GM23338 (cell line): ENCODE measurements around the gene PCDHA2. TPM values are rescaled to one million over a fixed set of nuclear protein-coding genes. Genes with fewer than 3 reads are reported as not detected.

Source experiments
- ATAC-seq: fragments of 200-7000 bp; cut with Tn5 transposase; 3 replicates; pipeline ENCODE4 v1.9.1; 2020
- DNase-seq: peaks from one replicate; pipeline ENCODE4 v3.0.0-alpha.2; 2015; ENCODE audit warnings: low spot score
- H2AFZ ChIP-seq: fragments of 200-600 bp; sonication (generic); 2 replicates; pipeline ENCODE4 v1.8.0; 2016; ENCODE audit warnings: antibody characterized with exemption, mild to moderate bottlenecking, moderate library complexity
- H3F3A ChIP-seq: fragments of 200-600 bp; sonication (generic); replicated peaks from 2 replicates; pipeline ENCODE4 v1.8.0; 2017; ENCODE audit warnings: antibody characterized with exemption, mixed run types, low read depth
- H3K27ac ChIP-seq: fragments of 200-600 bp; sonication (generic); 2 replicates; pipeline ENCODE4 v1.6.1; 2016; ENCODE audit warnings: low read depth
- H3K27me3 ChIP-seq: fragments of 200-600 bp; sonication (generic); 2 replicates; pipeline ENCODE4 v1.8.0; 2016; ENCODE audit warnings: mild to moderate bottlenecking, mixed run types, moderate library complexity; ENCODE audit not compliant: insufficient read depth
- H3K36me3 ChIP-seq: fragments of 200-600 bp; sonication (generic); 2 replicates; pipeline ENCODE4 v1.8.0; 2016; ENCODE audit warnings: mild to moderate bottlenecking; ENCODE audit not compliant: insufficient read depth
- H3K4me1 ChIP-seq: fragments of 200-600 bp; sonication (generic); 2 replicates; pipeline ENCODE4 v1.8.0; 2016; ENCODE audit warnings: mild to moderate bottlenecking, moderate library complexity; ENCODE audit not compliant: insufficient read depth
- H3K4me2 ChIP-seq: fragments of 200-600 bp; sonication (generic); 2 replicates; pipeline ENCODE4 v1.7.1; 2017; ENCODE audit warnings: mixed run types
- H3K4me3 ChIP-seq: fragments of 200-600 bp; sonication (generic); 2 replicates; pipeline ENCODE4 v1.6.1; 2016; ENCODE audit warnings: mixed run types
- H3K79me2 ChIP-seq: fragments of 200-600 bp; sonication (generic); replicated peaks from 2 replicates; pipeline ENCODE4 v1.8.0; 2017; ENCODE audit warnings: mild to moderate bottlenecking; ENCODE audit not compliant: insufficient read depth
- H3K9me2 ChIP-seq: fragments of 200-600 bp; sonication (generic); 2 replicates; pipeline ENCODE4 v1.8.0; 2017; ENCODE audit not compliant: insufficient read depth
- H4K20me1 ChIP-seq: fragments of 200-600 bp; sonication (generic); replicated peaks from 2 replicates; pipeline ENCODE4 v1.8.0; 2017; ENCODE audit warnings: mild to moderate bottlenecking; ENCODE audit not compliant: insufficient read depth
- H3K27ac Mint-ChIP-seq: 2 replicates; pipeline ENCODE4 v1.8.0; 2020; ENCODE audit warnings: inconsistent platforms, mild to moderate bottlenecking, moderate library complexity, mixed read lengths
- H3K27me3 Mint-ChIP-seq: 3 replicates; pipeline ENCODE4 v1.8.0; 2022; ENCODE audit warnings: low read depth, mild to moderate bottlenecking, moderate library complexity, mixed read lengths, inconsistent platforms; ENCODE audit not compliant: insufficient read depth, poor library complexity
- H3K36me3 Mint-ChIP-seq: 3 replicates; pipeline ENCODE4 v1.8.0; 2021; ENCODE audit warnings: low read depth, mild to moderate bottlenecking, inconsistent platforms, moderate library complexity, mixed read lengths
- H3K4me1 Mint-ChIP-seq: 3 replicates; pipeline ENCODE4 v1.8.0; 2020; ENCODE audit warnings: mild to moderate bottlenecking, inconsistent platforms, mixed read lengths
- H3K4me3 Mint-ChIP-seq: 3 replicates; pipeline ENCODE4 v1.8.0; 2021; ENCODE audit warnings: moderate library complexity, mild to moderate bottlenecking, inconsistent platforms, mixed read lengths
- H3K9me3 Mint-ChIP-seq: 3 replicates; pipeline ENCODE4 v1.8.0; 2020; ENCODE audit warnings: moderate library complexity, mild to moderate bottlenecking, inconsistent platforms, mixed read lengths
- CREB1 ChIP-seq: fragments of 250-450 bp; sonication (Bioruptor Pico); IDR thresholded peaks from 2 replicates; pipeline ENCODE4 v1.5.0; 2020; ENCODE audit warnings: low read depth, mild to moderate bottlenecking, moderate library complexity
- EZH2 ChIP-seq: fragments of 200-600 bp; sonication (generic); IDR thresholded peaks from one replicate; pipeline ENCODE4 v1.8.0; 2017; ENCODE audit warnings: antibody characterized with exemption, mild to moderate bottlenecking, low read depth; ENCODE audit not compliant: unreplicated experiment
- EZH2phosphoT487 ChIP-seq: fragments of 200-600 bp; sonication (generic); IDR thresholded peaks from one replicate; pipeline ENCODE4 v1.8.1; 2018; ENCODE audit warnings: antibody characterized with exemption; ENCODE audit not compliant: unreplicated experiment
- JUNB ChIP-seq: IDR thresholded peaks from one replicate; pipeline ENCODE4 v1.6.1; 2016; ENCODE audit warnings: antibody characterized with exemption; ENCODE audit not compliant: unreplicated experiment
- NANOG ChIP-seq: IDR thresholded peaks from 2 replicates; pipeline ENCODE4 v1.6.1; 2016; ENCODE audit warnings: antibody characterized with exemption, borderline replicate concordance
- POLR2AphosphoS5 ChIP-seq: IDR thresholded peaks from 2 replicates; pipeline ENCODE4 v1.6.1; 2016; ENCODE audit warnings: antibody characterized with exemption, low read depth
- STAT1 ChIP-seq: IDR thresholded peaks from one replicate; pipeline ENCODE4 v1.6.1; 2016; ENCODE audit warnings: antibody characterized with exemption; ENCODE audit not compliant: unreplicated experiment
- ZNF114 ChIP-seq: fragments of 250-450 bp; sonication (Bioruptor Pico); IDR thresholded peaks from 2 replicates; pipeline ENCODE4 v1.5.0; 2020; ENCODE audit warnings: mild to moderate bottlenecking, moderate library complexity
- ZNF331 ChIP-seq: fragments of 250-450 bp; sonication (Bioruptor Pico); IDR thresholded peaks from 2 replicates; pipeline ENCODE4 v1.5.0; 2020; ENCODE audit warnings: low read depth, mild to moderate bottlenecking, moderate library complexity
- polyA plus RNA-seq: library from polyadenylated mRNA; unstranded; fragments of >200 nt; fragmentation: Nextera tagmentation; extraction: Ambion mirVana; gene quantifications from 2 replicates; pipeline ENCODE4 v1.2.1, GENCODE V29; 2016
- total RNA-seq: library from RNA; depleted of rRNA; stranded (reverse); fragments of >200 nt; shearing (Covaris generic); gene quantifications from 2 replicates; pipeline ENCODE4 v1.2.3, GENCODE V29; 2014
- TF ChIP-seq, protein P1 (sequence below): fragments of 250-450 bp; sonication (Bioruptor Pico); IDR thresholded peaks from 2 replicates; pipeline ENCODE4 v1.5.0; 2020; ENCODE audit warnings: mild to moderate bottlenecking, moderate library complexity
- TF ChIP-seq, protein P2 (sequence below), 2 experiments: fragments of 200-600 bp in 1 of 2; sonication (generic) in 1 of 2; conservative IDR thresholded peaks; 2 replicates each; pipeline versions ENCODE4 v1.5.1 to v1.6.1; 2016 to 2017; ENCODE audit warnings: antibody characterized with exemption in 2 of 2, low read depth in 2 of 2, mild to moderate bottlenecking in 2 of 2, moderate library complexity in 1 of 2
- TF ChIP-seq, protein P3 (sequence below): IDR thresholded peaks from one replicate; pipeline ENCODE4 v1.6.1; 2018; ENCODE audit warnings: antibody characterized with exemption; ENCODE audit not compliant: unreplicated experiment
- TF ChIP-seq, protein P4 (sequence below): IDR thresholded peaks from 2 replicates; pipeline ENCODE4 v1.6.1; 2016; ENCODE audit warnings: antibody characterized with exemption

Gene PCDHA2
- total and polyA plus RNA-seq, 2 experiments from 2014 or later, result 0.99 to 2.2 TPM

DNA sequence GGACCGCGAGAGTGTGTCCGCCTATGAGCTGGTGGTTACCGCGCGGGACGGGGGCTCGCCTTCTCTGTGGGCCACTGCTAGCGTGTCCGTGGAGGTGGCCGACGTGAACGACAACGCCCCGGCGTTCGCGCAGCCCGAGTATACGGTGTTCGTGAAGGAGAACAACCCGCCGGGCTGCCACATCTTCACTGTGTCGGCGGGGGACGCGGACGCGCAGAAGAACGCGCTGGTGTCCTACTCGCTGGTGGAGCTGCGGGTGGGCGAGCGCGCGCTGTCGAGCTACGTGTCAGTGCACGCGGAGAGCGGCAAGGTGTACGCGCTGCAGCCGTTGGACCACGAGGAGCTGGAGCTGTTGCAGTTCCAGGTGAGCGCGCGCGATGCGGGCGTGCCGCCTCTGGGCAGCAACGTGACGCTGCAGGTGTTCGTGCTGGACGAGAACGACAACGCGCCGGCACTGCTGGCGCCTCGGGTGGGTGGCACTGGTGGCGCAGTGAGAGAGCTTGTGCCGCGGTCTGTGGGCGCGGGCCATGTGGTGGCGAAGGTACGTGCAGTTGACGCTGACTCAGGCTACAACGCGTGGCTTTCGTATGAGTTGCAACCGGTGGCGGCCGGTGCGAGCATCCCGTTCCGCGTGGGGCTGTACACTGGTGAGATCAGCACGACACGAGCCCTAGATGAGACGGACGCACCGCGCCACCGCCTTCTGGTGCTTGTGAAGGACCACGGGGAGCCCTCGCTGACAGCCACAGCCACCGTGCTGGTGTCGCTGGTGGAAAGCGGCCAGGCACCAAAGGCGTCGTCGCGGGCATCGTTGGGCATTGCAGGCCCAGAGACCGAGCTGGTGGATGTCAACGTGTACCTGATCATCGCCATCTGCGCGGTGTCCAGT lies 41.2 kb downstream of the PCDHA2 start:
- Histone ChIP-seq H3K4me2 (no peak overlapping the region), H3K27ac (no peak overlapping the region), H3K9me2 (no peaks in the 10 kb centered on the region), H2AFZ (no peak overlapping the region), H4K20me1 (no peaks in the 10 kb centered on the region; the same call in 1 of the 2 replicates), H3K4me3 (no peak overlapping the region), H3K27me3 (no peaks in the 10 kb centered on the region), H3K36me3 (peaks cover 4% of the 10 kb centered on the region; the same call in 1 of the 2 replicates), H3K79me2 (no peaks in the 10 kb centered on the region), H3K4me1 (no peaks in the 10 kb centered on the region), H3F3A (no peaks in the 10 kb centered on the region)
- DNase-seq (no peak), ATAC-seq (no peak)
- Mint-ChIP-seq H3K9me3 (peaks cover 10% of the 10 kb centered on the region), H3K4me1 (no peaks in the 10 kb centered on the region), H3K36me3 (peaks cover 24% of the 10 kb centered on the region; the same call in 2 of the 3 replicates), H3K4me3 (no peak overlapping the region), H3K27ac (no peak overlapping the region), H3K27me3 (peaks cover 2% of the 10 kb centered on the region)
- TF ChIP-seq STAT1 (no peak), POLR2AphosphoS5 (no peak), EZH2phosphoT487 (no peak), JUNB (no peak), EZH2 (no peak), ZNF114 (CRISPR knock-in tag) (no peak), NANOG (no peak), ZNF331 (CRISPR knock-in tag) (no peak), CREB1 (CRISPR knock-in tag) (no peak)
- TF ChIP-seq, protein P1, sequence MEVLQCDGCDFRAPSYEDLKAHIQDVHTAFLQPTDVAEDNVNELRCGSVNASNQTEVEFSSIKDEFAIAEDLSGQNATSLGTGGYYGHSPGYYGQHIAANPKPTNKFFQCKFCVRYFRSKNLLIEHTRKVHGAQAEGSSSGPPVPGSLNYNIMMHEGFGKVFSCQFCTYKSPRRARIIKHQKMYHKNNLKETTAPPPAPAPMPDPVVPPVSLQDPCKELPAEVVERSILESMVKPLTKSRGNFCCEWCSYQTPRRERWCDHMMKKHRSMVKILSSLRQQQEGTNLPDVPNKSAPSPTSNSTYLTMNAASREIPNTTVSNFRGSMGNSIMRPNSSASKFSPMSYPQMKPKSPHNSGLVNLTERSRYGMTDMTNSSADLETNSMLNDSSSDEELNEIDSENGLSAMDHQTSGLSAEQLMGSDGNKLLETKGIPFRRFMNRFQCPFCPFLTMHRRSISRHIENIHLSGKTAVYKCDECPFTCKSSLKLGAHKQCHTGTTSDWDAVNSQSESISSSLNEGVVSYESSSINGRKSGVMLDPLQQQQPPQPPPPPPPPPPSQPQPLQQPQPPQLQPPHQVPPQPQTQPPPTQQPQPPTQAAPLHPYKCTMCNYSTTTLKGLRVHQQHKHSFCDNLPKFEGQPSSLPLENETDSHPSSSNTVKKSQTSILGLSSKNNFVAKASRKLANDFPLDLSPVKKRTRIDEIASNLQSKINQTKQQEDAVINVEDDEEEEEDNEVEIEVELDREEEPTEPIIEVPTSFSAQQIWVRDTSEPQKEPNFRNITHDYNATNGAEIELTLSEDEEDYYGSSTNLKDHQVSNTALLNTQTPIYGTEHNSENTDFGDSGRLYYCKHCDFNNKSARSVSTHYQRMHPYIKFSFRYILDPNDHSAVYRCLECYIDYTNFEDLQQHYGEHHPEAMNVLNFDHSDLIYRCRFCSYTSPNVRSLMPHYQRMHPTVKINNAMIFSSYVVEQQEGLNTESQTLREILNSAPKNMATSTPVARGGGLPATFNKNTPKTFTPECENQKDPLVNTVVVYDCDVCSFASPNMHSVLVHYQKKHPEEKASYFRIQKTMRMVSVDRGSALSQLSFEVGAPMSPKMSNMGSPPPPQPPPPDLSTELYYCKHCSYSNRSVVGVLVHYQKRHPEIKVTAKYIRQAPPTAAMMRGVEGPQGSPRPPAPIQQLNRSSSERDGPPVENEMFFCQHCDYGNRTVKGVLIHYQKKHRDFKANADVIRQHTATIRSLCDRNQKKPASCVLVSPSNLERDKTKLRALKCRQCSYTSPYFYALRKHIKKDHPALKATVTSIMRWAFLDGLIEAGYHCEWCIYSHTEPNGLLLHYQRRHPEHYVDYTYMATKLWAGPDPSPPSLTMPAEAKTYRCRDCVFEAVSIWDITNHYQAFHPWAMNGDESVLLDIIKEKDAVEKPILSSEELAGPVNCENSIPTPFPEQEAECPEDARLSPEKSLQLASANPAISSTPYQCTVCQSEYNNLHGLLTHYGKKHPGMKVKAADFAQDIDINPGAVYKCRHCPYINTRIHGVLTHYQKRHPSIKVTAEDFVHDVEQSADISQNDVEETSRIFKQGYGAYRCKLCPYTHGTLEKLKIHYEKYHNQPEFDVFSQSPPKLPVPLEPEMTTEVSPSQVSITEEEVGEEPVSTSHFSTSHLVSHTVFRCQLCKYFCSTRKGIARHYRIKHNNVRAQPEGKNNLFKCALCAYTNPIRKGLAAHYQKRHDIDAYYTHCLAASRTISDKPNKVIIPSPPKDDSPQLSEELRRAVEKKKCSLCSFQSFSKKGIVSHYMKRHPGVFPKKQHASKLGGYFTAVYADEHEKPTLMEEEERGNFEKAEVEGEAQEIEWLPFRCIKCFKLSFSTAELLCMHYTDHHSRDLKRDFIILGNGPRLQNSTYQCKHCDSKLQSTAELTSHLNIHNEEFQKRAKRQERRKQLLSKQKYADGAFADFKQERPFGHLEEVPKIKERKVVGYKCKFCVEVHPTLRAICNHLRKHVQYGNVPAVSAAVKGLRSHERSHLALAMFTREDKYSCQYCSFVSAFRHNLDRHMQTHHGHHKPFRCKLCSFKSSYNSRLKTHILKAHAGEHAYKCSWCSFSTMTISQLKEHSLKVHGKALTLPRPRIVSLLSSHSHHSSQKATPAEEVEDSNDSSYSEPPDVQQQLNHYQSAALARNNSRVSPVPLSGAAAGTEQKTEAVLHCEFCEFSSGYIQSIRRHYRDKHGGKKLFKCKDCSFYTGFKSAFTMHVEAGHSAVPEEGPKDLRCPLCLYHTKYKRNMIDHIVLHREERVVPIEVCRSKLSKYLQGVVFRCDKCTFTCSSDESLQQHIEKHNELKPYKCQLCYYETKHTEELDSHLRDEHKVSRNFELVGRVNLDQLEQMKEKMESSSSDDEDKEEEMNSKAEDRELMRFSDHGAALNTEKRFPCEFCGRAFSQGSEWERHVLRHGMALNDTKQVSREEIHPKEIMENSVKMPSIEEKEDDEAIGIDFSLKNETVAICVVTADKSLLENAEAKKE, result no peak
- TF ChIP-seq, protein P2, sequence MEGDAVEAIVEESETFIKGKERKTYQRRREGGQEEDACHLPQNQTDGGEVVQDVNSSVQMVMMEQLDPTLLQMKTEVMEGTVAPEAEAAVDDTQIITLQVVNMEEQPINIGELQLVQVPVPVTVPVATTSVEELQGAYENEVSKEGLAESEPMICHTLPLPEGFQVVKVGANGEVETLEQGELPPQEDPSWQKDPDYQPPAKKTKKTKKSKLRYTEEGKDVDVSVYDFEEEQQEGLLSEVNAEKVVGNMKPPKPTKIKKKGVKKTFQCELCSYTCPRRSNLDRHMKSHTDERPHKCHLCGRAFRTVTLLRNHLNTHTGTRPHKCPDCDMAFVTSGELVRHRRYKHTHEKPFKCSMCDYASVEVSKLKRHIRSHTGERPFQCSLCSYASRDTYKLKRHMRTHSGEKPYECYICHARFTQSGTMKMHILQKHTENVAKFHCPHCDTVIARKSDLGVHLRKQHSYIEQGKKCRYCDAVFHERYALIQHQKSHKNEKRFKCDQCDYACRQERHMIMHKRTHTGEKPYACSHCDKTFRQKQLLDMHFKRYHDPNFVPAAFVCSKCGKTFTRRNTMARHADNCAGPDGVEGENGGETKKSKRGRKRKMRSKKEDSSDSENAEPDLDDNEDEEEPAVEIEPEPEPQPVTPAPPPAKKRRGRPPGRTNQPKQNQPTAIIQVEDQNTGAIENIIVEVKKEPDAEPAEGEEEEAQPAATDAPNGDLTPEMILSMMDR (conservative IDR thresholded peaks at IDR 0.05; ENCODE audit: low read depth in 2 of 2), result no peak
- TF ChIP-seq, protein P3, sequence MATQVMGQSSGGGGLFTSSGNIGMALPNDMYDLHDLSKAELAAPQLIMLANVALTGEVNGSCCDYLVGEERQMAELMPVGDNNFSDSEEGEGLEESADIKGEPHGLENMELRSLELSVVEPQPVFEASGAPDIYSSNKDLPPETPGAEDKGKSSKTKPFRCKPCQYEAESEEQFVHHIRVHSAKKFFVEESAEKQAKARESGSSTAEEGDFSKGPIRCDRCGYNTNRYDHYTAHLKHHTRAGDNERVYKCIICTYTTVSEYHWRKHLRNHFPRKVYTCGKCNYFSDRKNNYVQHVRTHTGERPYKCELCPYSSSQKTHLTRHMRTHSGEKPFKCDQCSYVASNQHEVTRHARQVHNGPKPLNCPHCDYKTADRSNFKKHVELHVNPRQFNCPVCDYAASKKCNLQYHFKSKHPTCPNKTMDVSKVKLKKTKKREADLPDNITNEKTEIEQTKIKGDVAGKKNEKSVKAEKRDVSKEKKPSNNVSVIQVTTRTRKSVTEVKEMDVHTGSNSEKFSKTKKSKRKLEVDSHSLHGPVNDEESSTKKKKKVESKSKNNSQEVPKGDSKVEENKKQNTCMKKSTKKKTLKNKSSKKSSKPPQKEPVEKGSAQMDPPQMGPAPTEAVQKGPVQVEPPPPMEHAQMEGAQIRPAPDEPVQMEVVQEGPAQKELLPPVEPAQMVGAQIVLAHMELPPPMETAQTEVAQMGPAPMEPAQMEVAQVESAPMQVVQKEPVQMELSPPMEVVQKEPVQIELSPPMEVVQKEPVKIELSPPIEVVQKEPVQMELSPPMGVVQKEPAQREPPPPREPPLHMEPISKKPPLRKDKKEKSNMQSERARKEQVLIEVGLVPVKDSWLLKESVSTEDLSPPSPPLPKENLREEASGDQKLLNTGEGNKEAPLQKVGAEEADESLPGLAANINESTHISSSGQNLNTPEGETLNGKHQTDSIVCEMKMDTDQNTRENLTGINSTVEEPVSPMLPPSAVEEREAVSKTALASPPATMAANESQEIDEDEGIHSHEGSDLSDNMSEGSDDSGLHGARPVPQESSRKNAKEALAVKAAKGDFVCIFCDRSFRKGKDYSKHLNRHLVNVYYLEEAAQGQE, result no peak
- TF ChIP-seq, protein P4, sequence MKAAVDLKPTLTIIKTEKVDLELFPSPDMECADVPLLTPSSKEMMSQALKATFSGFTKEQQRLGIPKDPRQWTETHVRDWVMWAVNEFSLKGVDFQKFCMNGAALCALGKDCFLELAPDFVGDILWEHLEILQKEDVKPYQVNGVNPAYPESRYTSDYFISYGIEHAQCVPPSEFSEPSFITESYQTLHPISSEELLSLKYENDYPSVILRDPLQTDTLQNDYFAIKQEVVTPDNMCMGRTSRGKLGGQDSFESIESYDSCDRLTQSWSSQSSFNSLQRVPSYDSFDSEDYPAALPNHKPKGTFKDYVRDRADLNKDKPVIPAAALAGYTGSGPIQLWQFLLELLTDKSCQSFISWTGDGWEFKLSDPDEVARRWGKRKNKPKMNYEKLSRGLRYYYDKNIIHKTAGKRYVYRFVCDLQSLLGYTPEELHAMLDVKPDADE, result no peak
